Measurements from ENCODE around the gene CMTM3.

DNA sequence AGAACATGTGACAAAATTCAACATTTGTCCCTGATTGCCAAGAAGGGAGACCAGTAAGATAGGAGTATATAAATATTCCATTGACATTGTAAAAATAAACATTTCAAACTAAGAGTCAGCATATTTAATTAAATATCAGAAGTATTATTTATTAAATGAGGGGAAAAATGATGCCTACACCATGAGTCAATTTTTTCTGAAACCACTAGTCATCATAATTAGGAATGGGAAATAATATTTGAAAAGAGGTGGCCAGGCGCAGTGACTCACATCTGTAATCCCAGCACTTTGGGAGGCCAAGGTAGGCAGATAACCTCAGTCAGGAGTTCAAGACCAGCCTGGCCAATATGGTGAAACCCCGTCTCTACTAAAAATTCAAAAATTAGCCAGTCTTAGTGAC, 36.1 kb upstream of the CMTM3 start:
- TF ChIP-seq, protein P1, sequence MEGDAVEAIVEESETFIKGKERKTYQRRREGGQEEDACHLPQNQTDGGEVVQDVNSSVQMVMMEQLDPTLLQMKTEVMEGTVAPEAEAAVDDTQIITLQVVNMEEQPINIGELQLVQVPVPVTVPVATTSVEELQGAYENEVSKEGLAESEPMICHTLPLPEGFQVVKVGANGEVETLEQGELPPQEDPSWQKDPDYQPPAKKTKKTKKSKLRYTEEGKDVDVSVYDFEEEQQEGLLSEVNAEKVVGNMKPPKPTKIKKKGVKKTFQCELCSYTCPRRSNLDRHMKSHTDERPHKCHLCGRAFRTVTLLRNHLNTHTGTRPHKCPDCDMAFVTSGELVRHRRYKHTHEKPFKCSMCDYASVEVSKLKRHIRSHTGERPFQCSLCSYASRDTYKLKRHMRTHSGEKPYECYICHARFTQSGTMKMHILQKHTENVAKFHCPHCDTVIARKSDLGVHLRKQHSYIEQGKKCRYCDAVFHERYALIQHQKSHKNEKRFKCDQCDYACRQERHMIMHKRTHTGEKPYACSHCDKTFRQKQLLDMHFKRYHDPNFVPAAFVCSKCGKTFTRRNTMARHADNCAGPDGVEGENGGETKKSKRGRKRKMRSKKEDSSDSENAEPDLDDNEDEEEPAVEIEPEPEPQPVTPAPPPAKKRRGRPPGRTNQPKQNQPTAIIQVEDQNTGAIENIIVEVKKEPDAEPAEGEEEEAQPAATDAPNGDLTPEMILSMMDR (IDR thresholded peaks at IDR 0.05; ENCODE audit: low read length), result no peak
- TF ChIP-seq EZH2 (IDR thresholded peaks at IDR 0.05; ENCODE audit: borderline replicate concordance, low read length), result no peak

All from OCI-LY1 (cell line).